Measurements from ENCODE around the gene C6orf62. TPM values are rescaled to one million over a fixed set of nuclear protein-coding genes. Genes with fewer than 3 reads are reported as not detected.
A peak's percentile ranks its signal among the peaks of the same experiment; 100 is the strongest.

Gene C6orf62
- total and polyA plus RNA-seq, 11 donors, result 20.8 to 92.8 (median 40.7) TPM

GRCh38 chr6:24692848-24693592 is 25.9 kb downstream of the C6orf62 start:
- ATAC-seq (no peak), DNase-seq (no peak)
- no peak overlapping the region for H3K27ac ChIP-seq
- no peak for TF ChIP-seq POLR2A (IDR thresholded peaks at IDR 0.05)
- TF ChIP-seq, protein P1, sequence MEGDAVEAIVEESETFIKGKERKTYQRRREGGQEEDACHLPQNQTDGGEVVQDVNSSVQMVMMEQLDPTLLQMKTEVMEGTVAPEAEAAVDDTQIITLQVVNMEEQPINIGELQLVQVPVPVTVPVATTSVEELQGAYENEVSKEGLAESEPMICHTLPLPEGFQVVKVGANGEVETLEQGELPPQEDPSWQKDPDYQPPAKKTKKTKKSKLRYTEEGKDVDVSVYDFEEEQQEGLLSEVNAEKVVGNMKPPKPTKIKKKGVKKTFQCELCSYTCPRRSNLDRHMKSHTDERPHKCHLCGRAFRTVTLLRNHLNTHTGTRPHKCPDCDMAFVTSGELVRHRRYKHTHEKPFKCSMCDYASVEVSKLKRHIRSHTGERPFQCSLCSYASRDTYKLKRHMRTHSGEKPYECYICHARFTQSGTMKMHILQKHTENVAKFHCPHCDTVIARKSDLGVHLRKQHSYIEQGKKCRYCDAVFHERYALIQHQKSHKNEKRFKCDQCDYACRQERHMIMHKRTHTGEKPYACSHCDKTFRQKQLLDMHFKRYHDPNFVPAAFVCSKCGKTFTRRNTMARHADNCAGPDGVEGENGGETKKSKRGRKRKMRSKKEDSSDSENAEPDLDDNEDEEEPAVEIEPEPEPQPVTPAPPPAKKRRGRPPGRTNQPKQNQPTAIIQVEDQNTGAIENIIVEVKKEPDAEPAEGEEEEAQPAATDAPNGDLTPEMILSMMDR (IDR thresholded peaks at IDR 0.05), result no peak
- H3K27me3 ChIP-seq, result no peaks in the 10 kb centered on the region
- H3K9me3 ChIP-seq, result no peaks in the 10 kb centered on the region
- intact Hi-C loops (cut with DNase I), result loop anchor here in 5 of 10 donors (2.0 to 10.0 kb wide), 4 partner anchors 112 to 268 kb away; partner anchors contain the start of gene ALDH5A1 (in 1 of the 5)
- peaks cover 0 to 30% (median 7%) of the 10 kb centered on the region in 12 donors for H3K4me1 ChIP-seq
- peaks cover 0 to 7% (median 0%) of the 10 kb centered on the region in 9 donors for H3K36me3 ChIP-seq
- 89 to 91% (median 90%) methylated on average over 2 of the region's 2 CpGs for WGBS, 4 donors
- H3K4me3 ChIP-seq, result no peak overlapping the region

- ATAC-seq (no peak), DNase-seq (no peak)
- H3K27ac ChIP-seq, result no peak overlapping the region
- intact Hi-C loops (cut with DNase I), result loop anchor here in 5 of 10 donors (2.0 to 10.0 kb wide), 4 partner anchors 112 to 268 kb away; partner anchors contain the start of gene ALDH5A1 (in 1 of the 5)
- H3K4me1 ChIP-seq, result peaks cover 0 to 26% (median 7%) of the 10 kb centered on the region in 12 donors
- H3K4me3 ChIP-seq, result no peak overlapping the region
- no peaks in the 10 kb centered on the region for H3K27me3 ChIP-seq
- H3K36me3 ChIP-seq, result peaks cover 0 to 8% (median under 1%) of the 10 kb centered on the region in 9 donors
- 59 to 72% (median 63%) methylated on average over 3 of the region's 3 CpGs for WGBS, 4 donors
- no peaks in the 10 kb centered on the region for H3K9me3 ChIP-seq
- TF ChIP-seq, protein P1 (IDR thresholded peaks at IDR 0.05), result no peak
- TF ChIP-seq POLR2A (IDR thresholded peaks at IDR 0.05), result no peak
Observed at GRCh38 chr6:24692415-24692814, 26.5 kb downstream of the C6orf62 start.

GRCh38 chr6:24692003-24692402 is 27.0 kb downstream of the C6orf62 start:
- Histone ChIP-seq H3K4me3 (no peak overlapping the region), H3K4me1 (peaks cover 0 to 26% (median 7%) of the 10 kb centered on the region in 12 donors), H3K9me3 (no peaks in the 10 kb centered on the region), H3K27ac (no peak overlapping the region), H3K36me3 (peaks cover 0 to 11% (median 3%) of the 10 kb centered on the region in 9 donors), H3K27me3 (no peaks in the 10 kb centered on the region)
- intact Hi-C loops (cut with DNase I), result loop anchor here in 5 of 10 donors (2.0 to 10.0 kb wide), 4 partner anchors 111 to 267 kb away; partner anchors contain the start of gene ALDH5A1 (in 1 of the 5)
- DNase-seq (peak in 1 of 5 donors; percentile 22), ATAC-seq (peak in 2 of 4 donors; percentile 71 to 75)
- no peak for TF ChIP-seq POLR2A (IDR thresholded peaks at IDR 0.05)
- TF ChIP-seq, protein P1 (IDR thresholded peaks at IDR 0.05), result no peak
- WGBS, 4 donors, result 21 to 33% (median 29%) methylated on average over 4 of the region's 4 CpGs

- no peak for TF ChIP-seq POLR2A (IDR thresholded peaks at IDR 0.05)
- TF ChIP-seq, protein P1 (IDR thresholded peaks at IDR 0.05), result no peak
- intact Hi-C loops (cut with DNase I), result loop anchor here in 5 of 10 donors (10.0 kb wide), 3 partner anchors 197 to 267 kb away; partner anchors contain the start of gene ALDH5A1 (in 1 of the 5)
- Histone ChIP-seq H3K27me3 (no peaks in the 10 kb centered on the region), H3K9me3 (no peaks in the 10 kb centered on the region), H3K27ac (no peak overlapping the region), H3K4me1 (peaks cover 0 to 26% (median 7%) of the 10 kb centered on the region in 12 donors), H3K4me3 (no peak overlapping the region), H3K36me3 (peaks cover 0 to 14% (median 3%) of the 10 kb centered on the region in 9 donors)
- ATAC-seq (no peak), DNase-seq (no peak)
- WGBS, 4 donors, result 82 to 86% (median 84%) methylated on average over 3 of the region's 3 CpGs
Observed at GRCh38 chr6:24691550-24691949, 27.4 kb downstream of the C6orf62 start.

Data from heart left ventricle (tissue), 16 donors.